Stimulated activated CD8-positive, alpha-beta memory T cell treated with anti-CD3 and anti-CD28 coated beads, Interleukin-7, amount 100 ng/mL, for 24 hours (primary cell): ENCODE data around the gene LRP1B.

Source experiments
- DNase-seq: peaks from one replicate; pipeline ENCODE4 v3.0.0-alpha.2; 2020; ENCODE audit warnings: low read depth

LRP1B gene

DNA sequence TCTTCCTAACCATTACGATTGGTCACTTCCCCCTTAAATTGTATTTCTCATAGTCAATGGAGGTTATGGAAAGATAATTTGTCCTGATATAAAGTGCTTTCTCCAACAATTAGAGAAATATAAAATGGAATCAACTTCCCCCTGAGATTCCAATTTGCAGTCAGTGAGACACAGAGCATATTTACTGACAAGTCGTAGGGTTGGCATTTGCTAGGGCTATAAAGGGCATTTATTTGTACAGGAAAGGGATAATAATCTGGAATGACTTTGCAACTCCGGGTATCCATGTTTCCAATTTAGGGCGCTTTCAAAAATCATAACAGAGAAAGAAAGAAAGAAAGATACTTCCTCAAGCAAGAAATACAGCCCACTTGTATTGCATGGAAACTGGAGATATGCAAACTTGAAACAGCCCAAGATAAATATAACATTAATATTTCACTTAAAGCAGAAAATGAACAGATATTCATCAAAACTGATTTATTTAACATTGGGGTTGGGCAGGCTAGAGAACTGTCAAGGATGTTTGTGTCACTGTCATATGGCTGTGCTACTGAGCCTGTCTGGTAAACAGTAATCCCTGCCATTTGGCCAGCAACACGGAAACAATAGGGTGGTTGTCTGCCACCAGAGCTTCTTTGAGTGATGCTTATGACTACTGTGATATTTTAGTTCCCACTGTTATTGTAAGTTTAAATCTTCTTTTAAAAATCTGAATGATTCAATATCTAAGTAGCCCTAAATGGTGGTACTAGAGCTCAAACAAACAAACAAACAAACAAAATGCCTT lies 621.8 kb downstream of the LRP1B start:
- no peak for DNase-seq

GRCh38 chr2:141508086-141508752 lies 622.6 kb downstream of the LRP1B start:
- DNase-seq: no peak

DNA sequence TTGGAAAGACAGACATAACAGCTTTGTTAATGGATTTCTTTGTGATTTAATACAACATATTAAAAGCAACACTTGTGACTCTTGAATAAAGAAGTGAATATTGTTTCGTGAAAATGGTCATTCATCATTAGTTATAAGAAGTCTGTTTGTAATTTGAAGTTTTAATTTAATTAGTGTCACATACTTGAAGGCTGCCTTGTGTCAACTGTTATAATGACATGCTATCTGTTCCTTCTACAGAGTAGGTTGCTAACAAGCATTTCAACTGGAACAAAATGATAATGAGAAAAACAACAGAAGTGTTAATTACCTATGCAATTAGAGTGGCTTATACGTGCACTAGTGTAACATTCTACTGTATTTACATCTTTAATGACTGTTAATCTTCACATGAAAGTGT lies 624.7 kb downstream of the LRP1B start:
- DNase-seq: no peak

DNA sequence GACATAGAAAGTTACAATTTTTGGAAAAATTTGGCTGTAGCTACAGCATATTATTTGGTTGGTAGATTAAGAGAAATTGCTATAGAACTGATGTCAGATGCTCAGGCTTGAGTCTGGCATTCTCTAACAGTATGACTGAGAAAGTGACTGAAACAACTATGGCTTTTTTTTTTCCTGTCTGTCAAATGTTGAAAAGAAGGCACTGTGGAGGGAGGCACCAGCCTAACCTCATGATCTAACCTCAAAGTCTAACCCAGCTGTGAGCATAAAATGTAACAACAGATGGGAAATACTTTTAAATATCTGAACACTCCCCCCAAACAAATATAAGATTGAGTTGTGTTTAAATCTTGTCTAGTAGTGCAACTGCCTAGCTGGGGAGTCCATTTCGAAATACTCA lies 629.1 kb downstream of the LRP1B start:
- no peak for DNase-seq

GRCh38 chr2:141499123-141499522 lies 631.7 kb downstream of the LRP1B start:
- DNase-seq: no peak

DNA sequence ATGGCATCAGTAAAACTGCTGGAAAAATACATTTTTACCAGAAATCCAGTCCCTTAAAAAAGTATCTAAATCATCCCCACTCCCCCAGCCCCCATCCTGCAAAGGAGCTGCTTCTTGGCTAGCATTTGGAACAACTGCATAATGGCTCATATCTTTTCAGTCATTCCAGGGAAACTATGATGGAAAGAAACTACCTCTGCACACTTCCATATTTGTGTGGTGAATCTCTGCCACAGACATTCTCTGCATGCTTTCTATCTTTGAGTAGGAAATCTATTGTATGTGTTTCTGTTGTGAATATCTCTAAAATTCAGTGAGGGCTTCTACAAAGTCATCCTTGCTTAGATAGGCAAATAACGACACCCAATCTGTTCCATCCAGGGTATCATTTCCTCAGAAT lies 632.3 kb downstream of the LRP1B start:
- DNase-seq: no peak

GRCh38 chr2:141497272-141497671 lies 633.5 kb downstream of the LRP1B start:
- DNase-seq: no peak

DNA sequence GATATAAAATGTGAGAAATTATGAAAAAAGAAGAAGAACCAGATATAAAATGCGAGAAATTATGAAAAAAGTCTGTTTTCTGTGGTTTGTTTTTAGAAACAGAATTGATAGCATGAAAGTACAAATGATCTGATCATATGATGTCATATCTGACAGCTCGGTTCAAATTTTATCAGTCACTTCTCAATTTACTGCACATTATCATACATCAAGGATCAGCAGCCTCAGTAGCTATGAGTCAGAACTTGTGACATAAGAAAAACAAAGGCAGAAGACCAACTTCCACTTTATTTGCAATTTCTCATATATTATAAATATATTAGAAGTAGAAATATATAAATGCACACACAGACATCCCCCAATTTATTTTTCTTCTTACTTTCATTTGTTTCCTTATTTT lies 634.0 kb downstream of the LRP1B start:
- no peak for DNase-seq

- DNase-seq: no peak
These were observed 636.9 kb downstream of the LRP1B start for GRCh38 chr2:141493936-141494335.

GRCh38 chr2:141492816-141493215 lies 638.0 kb downstream of the LRP1B start:
- no peak for DNase-seq

- DNase-seq: no peak
These were observed 639.9 kb downstream of the LRP1B start for GRCh38 chr2:141490886-141491285.

DNA sequence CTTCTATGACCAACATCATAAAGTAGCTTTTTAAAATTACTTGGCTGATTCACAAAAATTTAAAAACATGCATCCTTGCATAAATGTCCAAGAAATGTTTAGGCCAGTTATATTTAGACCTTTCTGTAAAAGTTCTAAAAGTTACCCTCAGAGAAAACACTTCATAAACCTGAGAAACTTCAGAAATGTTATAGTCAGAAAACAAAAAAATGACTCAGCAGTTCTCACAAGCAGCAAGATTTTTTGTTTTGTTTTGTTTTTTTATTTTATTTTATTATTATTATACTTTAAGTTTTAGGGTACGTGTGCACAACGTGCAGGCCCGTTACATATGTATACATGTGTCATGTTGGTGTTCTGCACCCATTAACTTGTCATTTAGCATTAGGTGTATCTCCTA lies 648.1 kb downstream of the LRP1B start:
- no peak for DNase-seq

DNA sequence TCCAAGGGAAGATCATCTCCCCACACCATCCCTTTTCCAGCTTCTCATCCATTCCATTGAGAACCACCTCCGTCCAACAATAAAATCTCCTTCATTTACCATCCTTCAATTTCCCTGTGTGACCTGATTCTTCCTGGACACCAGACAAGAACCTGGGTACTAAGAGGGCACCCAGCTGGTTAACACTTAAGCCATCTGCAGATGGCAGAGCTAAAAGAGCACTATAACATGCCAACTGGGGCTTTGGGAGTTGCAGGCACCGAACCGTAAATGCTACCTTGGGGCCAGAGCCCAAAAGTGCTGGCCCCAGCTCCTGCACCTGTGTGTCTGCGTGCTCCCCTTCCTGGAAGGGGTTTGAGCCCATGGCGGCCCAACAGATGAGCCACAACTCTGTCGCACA lies 655.0 kb downstream of the LRP1B start:
- DNase-seq: no peak

- DNase-seq: no peak
These were observed 662.1 kb downstream of the LRP1B start for GRCh38 chr2:141468761-141469160.

- DNase-seq: no peak
These were observed 663.5 kb downstream of the LRP1B start for GRCh38 chr2:141467331-141467730.

DNA sequence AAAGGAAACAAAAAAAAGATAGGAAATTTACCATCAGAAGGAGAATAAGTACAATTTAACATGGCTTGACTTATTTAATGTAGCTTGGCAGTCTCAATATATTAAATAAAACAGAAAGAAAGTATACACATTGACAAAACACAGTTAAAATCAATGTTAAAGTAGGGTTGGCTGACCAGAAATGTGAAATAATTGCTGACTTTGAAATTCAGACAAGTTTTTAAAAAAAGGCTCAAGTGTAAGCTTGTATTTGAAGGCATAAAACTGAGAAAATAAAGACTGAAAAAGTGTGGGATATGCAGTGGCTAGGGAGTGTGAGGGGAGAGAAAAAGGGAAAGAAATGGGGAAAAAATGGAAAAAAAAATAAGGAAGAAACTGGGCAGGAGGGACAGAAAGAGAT lies 665.8 kb downstream of the LRP1B start:
- no peak for DNase-seq

DNA sequence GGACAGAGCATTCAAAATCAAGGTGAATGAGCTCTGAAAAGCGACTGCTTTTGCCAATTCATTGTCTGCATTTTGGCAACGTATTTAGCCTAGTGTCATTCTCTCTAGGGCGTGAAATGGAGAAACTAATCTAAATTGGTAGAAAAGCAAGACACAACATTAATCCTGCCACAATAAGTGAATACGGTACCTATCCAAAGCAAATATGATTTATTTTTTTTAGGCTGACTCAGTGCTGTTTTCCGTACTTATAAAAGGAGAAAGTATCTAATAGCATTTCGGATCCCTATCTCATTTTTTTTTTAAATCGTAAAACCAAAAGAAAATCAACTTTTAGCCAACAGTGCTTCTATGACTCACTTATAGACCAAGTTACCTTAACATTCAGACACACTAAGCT lies 672.5 kb downstream of the LRP1B start:
- no peak for DNase-seq

DNA sequence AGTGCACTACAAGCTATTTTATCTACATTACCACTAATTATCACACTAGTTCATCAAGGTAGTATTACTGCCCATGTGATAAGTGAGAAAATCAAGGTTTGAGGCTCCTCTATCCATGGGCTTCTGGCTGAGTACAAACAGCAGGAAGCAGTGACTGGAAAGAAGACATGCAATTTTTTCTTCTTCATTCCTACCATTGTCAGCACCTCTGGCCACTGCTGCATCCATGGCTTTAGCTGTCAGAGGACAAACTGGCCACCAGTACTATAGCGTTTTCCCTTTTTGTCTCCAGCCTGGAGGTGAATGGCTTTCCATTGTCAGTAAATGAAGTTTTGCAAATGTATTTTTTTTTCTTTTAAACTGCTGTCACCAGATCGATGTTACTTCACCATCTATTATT lies 674.9 kb downstream of the LRP1B start:
- DNase-seq: no peak

DNA sequence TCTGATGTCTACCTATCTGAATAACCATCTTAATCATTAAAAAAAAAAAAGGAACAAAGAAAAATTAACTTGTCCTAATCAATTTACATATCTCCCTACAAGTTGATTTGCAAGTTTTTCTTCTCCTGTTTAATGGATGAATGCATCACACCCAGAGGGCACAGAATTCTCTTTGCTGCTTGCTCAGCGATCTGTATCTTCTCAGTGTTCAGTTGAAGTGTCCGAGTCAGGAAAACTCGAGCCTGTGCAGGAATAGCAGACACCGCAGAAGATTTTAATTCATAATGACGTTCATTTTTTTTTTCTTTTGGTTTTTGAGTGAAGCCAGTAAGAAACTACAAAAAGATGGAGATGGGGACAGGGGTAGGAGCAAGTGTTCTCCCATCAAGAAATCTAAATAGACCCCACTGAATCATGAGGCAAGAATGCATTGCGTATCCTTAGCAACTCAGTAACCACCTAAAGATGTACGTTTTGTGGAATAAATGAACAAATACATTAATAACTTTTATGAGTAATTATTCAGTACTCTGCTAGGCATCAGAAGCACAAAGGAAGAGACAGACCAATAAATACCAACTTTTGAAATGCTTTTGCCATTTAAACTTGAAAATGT lies 675.5 kb downstream of the LRP1B start:
- no peak for DNase-seq

DNA sequence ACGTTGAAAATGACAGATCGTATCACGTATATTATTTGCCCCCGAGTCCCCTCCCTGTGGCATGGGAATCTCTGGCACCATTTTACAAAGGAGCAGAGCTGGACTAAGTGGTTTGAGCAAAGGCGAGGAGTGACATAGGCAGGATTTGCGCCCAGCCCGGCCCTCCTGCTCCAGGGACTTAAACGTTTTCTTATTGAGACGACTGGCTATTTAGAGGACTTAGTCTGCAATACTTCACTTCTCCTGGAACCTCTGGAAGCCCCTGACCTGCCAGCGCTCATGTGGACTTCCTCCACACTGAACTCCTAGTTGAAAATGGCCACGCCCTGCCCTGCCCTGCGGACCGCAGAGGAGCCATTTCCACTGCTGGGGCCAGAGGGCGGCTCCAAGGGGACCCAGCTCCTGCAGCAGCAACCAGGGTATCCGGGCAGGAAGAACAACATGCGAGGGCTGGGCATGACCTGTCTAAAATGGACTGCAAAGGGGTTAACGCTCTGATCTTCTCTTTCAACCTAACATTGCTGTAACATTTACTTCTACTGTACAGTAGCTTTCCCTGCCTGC lies 690.7 kb downstream of the LRP1B start:
- DNase-seq: no peak

- no peak for DNase-seq
These were observed 691.3 kb downstream of the LRP1B start for GRCh38 chr2:141439524-141439923.

GRCh38 chr2:141438536-141438935 lies 692.3 kb downstream of the LRP1B start:
- no peak for DNase-seq

GRCh38 chr2:141437521-141437920 lies 693.3 kb downstream of the LRP1B start:
- DNase-seq: no peak
